A204.1 (cell line): ENCODE measurements around the gene PRDM9.
"Not testable (repeated sequence)": the region's sequence is repeated elsewhere in the genome, so short reads cannot be mapped to it uniquely, and the experiment has no call there.

Source experiments
- FAIRE-seq: peaks from 2 replicates; lab custom pipeline; 2012; peaks lifted over from hg19 to GRCh38; lab: Jason Lieb, UNC

Gene PRDM9

DNA sequence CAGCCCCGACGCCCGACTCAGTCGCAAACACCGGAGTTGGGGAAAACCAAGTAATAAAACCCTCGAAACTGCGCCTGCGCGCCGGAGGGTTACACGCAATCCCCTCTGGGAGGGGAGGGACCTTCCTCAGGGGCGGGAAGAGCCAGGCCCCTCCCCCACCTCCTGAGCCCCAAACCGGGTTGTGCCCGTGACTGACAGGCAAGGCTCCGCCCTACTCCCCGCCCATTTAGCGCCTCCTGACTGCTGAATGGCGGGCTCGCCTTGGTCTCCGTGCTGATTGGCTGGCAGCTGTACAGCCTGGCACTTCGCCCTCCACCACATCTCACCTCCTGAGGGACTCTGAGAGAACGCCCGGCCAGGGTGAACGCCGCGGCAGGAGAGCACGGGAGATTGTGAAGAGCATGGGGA lies at the start of gene PRDM9:
Gene PRDM9 (plus strand): TSS at position 332 of the 408 bp plus-strand sequence. CDS start 1,425 bp downstream, outside the sequence.
- no peak for FAIRE-seq

DNA sequence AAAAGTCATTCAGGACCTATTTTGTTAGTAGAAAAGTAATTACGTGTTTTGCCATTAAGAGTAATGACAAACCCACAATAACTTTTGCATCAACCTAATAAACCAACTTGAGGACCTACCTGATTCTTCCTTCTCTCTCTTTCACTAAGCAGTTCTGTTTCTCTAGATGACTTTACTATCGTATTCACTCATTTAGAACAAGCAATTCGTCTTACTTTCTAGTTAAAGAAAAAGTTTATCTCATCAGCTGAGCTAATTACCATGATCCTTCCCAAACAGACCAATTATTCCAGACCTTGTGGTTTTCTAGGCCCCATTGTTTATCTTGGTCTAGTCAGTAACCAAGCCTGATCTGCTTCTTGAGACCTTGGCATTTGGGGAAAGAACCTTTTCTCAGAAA lies 49.6 kb upstream of the PRDM9 start:
- no peak for FAIRE-seq

DNA sequence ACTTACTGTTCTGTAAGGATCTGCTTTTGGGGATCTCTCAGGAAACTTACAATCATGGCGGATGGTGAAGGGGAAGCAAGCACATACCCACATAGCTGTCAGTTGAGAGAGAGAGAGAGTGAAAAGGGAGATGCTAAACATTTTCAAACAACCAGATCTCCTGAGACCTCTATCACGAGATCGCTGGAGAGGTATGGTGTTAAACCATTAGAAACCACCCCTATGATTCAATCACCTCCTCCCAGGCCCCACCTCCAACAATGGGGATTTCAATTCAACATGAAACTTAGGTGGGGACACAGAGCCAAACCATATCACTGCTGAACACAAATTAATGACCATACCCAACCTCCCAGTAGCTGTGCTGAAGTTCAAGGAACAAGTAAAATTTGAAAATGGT lies 48.2 kb upstream of the PRDM9 start:
- FAIRE-seq, result no peak

DNA sequence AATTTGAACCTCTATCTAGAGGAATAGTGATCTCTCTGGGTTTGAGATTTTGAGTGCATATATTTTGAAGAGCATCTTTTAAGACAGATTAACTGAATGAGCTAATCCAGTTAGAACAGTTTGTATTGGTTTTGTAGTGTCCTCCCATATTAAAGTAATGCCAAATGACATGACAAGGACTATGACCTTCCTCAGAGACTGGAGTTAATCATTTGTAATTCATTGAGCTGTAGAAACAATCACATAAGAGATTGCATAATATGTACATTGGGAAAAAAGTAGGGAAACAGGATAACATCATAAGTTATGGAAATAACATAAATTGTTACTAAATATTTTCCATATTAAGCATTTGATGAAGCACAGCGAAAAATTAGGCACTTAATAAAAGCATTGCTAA lies 45.8 kb upstream of the PRDM9 start:
- no peak for FAIRE-seq

DNA sequence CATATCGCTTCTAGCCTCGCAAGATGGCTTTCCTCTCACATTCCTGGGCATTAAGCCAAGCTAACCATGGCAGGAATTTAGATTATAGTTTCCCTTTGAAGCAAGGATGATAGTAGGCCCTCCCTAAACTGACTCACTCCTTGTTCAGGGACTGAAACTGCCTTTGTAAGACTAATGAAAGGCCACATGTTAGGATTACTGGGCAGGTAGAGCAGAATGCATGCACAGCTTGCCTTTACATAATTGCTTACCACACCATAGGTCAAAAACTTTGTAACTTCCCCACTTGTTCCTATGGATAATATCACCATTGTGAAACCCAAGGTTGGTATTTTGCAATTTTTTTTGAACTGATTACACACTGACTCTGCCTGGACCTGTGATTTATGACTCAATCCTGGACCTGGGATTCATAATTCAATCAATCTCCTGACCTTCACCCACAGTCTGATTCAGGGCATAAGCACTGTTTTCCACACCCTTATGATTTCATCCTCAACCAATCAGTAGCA lies 41.0 kb upstream of the PRDM9 start:
- FAIRE-seq, result no peak

DNA sequence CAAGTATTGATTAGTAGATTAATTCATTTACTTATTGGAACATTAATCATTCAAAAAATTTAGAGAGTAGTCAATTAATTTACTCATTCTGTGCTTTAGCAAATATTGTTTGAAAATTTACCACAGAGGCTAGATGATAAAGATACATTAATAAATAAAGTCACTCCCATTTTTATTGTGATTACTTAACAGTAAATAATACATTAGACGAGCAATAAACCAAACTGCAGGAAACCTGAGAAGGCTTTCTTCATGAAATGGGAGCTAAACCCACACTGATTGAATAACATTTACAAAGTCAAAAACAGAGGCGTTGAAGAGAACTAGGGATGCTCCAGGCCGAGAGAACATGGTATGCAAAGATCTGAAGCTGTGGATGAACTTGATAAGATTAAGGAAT lies 38.8 kb upstream of the PRDM9 start:
- no peak for FAIRE-seq

DNA sequence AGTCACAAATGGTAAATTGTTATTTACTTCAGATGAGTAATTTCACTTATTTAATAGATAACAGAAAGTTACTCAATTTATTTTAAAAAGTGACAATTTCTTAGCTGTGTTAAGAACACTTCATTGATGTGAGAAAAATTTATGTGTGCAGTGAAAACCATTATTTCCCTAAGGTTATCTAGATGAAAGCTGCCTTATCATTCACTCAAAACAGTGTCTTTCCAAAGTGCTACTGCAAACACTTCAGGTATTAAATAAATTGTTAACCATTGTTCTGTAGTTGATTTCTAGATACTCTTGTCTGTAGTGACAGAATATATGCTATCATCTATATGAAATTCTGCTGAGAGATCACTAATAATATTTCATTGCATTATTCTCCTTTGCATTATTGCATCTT lies 33.5 kb upstream of the PRDM9 start:
- FAIRE-seq, result no peak

DNA sequence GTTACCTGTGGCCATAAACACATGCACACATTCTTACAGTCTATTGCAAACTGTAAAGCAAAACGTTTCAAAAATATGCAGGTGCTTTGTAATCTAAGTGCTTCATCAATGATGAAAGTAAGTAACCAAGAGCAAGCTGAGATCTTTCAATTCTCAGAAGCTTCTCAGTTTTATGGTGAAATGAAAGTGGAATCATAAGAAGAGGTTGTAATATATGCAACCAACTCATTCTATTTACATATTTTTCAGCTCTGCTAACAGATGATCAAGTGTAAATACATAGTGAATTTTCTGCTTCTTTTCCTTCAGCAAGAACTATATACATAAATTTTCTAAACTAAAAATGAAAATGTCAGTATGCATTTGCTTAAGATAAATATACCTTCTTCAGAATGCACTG lies 33.1 kb upstream of the PRDM9 start:
- FAIRE-seq, result no peak

DNA sequence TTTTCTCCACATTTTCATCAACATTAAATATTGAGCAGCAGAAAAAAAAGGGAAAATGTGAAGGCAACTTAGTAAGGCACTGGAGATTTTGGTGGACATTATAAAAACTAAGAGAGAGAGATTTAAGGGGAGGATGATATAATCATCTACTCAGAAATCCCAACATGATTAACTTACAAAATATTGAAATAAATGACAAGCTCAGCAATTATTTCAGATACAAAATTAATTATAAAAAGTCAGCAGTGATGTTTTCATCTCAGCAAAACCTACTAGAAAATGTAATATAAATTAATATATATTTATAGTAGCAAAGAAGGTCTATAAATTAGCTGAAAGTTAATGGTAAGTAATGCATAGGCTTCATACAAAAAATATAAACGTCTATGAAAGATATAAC lies 30.8 kb upstream of the PRDM9 start:
- FAIRE-seq, result peak; percentile 30

DNA sequence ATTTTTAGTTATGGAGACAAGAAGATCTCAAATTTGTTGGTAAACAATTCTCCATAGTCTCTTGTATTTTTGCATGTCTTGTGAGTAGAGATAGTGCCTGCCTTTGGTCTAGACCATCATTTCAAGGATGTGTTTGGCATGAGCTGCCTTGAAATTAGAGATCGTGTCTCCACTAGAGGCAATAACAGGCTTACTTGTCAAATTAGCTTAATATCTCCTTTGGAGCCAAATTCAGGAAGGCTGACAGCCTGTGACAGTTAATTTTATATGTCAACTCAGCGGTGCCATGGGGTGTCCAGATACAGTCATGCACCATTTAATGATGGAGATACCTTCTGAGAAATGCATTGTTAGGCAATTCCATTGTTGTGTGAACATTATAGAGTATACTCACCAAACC lies 24.8 kb upstream of the PRDM9 start:
- FAIRE-seq, result no peak

DNA sequence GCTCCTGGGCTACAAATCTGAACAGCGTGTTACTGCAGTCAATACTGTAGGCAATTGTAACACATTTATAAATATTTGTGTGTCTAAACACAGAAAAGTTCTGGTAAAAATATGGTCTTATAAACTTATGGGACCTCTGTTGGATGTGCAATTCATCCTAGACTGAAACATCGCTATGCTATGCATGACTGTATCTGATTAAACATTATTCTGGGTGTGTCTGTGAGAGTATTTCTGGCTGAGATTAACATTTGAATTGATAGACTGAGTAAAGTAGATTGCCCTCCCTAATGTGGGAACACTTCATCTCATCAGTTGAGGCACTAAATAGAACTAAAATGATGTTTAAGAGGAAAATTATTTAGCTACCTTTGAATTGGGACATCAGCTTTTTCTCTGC lies 24.3 kb upstream of the PRDM9 start:
- no peak for FAIRE-seq

DNA sequence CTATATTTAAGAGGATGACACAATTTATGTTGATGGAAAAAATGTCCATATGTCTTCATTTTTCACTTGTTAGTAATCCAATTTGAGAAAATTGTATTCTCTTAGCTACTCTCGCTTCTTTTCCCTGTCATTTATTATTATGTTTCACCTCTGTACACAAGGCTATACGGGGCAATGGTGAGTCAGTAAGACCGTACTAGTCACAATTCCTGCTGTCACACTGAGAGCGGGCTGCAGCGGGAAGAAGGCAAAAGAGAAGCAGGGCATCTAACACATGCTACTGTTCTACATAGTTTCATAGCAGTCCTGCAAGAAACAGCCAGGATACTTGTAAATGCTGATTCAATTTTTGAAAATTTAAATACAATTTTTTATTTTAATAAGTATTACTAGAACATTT lies 23.3 kb upstream of the PRDM9 start:
- FAIRE-seq, result no peak

DNA sequence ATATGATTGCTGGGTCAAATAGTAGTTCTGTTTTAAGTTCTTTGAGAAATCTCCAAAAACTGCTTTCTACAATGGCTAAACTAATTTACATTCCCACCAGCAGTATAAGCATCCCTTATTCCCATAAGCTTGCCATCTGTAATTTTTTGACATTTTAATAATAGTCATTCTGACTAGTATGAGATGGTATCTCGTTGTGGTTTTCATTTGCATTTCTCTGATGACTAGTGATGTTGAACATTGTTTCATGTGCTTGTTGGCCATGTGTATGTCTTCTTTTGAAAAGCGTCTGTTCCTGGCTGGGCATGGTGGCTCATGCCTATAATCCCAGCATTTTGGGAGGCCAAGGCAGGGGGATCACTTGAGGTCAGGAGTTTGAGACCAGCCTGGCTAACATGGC lies 21.2 kb upstream of the PRDM9 start:
- FAIRE-seq, result not testable (repeated sequence)

DNA sequence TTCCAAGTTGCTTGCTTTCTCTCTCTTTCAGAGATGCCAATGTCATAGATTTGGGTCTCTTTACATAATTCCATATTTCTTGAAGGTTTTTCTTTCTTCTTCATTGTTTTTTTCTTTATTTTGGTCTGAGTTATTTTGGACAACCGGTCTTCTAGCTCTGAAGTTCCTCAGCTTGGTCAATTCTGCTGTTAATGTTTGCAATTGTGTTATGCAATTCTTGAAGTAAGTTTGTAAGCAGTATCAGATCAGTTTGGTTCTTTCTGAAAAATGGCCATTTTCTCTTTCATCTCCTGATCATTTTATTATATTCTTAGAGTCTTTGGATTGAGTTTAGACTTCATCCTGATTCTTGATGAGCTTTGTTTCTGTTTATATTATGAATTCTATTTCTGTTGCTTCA lies 16.4 kb upstream of the PRDM9 start:
- FAIRE-seq, result no peak

DNA sequence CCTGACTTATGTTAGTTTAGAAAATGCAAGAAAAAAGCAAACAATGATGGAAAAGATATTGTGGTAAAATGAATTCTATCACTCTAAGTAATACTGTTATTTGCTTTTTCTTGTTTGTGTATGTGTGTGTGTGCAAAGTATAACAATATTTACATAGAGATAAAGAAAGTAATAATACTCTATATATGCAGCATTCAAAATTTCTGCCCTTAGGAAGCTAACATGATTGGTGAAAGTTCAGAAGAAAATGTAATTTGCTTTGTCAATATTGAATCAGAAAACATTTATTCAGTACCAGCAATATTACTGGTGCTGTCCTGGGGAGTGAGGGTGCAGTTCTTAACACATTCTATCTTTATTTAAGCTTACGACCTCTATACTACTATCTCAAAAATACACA lies 12.9 kb upstream of the PRDM9 start:
- FAIRE-seq, result no peak

DNA sequence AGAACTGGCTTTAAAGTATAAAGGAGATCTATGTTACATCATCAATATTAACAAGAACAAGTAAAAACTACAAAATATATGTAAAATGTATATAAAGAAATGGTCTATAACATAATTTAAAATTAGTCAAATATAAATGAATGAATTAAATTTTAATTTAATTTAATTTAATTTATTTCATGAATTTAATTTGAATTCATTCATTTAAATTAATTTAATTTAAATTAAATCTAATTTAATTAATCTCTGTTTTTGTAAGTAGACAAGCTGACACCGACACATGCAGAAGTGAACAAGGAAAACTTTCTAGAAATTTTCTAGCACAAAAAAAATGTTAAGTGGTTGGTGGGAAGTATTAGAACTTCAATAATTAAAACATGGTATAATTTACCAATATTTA lies 10.8 kb upstream of the PRDM9 start:
- peak; percentile 96 for FAIRE-seq

DNA sequence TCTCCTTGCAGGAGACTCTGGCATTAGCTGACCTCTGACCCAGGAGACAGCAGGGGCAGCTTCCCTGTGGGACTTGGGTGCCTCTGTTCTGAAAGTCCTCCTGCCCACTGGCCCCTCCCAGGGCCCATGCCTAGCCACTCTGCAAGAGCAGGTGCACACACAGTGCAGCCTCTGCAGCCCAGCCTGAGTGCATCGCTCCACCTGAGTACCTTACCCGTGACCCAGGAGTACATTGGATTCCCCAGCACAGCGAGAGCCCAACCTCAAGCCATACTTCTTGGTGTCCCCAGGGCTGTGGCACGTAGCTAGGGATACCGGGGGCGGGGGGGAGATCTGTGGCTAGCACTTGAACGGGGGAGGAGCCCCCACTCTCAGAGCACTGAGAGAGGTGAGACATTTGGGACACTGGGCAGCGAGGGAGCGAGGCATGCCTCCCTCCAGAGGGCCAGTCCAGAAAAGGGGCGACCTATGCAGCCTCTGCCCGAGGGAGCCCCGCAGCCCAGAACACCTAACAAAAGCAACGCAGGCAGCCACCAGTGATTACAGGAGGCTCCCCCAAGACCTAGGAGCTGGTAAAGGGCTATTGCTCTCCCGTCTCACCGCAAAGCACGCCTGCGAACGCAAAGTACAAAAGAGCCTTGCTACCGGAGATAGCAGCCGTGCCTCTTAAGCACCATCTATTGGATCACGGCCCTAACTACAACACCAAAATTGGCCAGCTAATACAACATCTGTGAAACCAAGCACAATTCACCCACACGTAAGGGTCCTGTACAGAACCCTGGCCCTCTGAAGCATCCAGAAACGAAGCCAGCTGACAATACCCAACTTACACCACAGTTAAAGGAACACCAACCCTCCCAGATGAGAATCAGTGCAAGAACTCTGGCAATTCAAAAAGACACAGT lies 826 bp upstream of the PRDM9 start:
- FAIRE-seq, result no peak

DNA sequence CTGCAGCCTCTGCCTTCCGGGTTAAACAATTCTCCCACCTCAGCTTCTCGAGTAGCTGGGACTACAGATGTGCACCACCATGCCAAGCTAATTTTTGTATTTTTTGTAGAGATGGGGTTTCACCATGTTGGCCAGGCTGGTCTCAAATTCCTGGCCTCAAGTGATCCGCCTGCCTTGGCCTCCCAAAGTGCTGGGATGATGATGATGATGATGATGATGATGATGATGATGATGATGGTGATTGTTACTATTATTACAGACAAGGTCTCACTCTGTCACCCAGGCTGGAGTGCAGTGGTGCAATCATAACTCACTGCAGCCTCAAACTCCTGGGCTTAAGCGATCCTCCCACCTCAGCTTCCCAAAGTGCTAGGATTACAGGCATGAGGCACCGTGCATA lies 3.0 kb downstream of the PRDM9 start:
- FAIRE-seq, result not testable (repeated sequence)

DNA sequence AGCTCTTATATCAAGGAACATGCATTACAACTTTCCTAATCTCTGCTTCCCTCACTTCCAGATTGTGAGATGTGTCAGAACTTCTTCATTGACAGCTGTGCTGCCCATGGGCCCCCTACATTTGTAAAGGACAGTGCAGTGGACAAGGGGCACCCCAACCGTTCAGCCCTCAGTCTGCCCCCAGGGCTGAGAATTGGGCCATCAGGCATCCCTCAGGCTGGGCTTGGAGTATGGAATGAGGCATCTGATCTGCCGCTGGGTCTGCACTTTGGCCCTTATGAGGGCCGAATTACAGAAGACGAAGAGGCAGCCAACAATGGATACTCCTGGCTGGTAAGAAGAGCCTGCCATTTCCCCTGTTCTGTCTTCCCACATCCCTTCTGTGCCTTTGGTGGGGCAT lies 15.1 kb downstream of the PRDM9 start:
- no peak for FAIRE-seq

DNA sequence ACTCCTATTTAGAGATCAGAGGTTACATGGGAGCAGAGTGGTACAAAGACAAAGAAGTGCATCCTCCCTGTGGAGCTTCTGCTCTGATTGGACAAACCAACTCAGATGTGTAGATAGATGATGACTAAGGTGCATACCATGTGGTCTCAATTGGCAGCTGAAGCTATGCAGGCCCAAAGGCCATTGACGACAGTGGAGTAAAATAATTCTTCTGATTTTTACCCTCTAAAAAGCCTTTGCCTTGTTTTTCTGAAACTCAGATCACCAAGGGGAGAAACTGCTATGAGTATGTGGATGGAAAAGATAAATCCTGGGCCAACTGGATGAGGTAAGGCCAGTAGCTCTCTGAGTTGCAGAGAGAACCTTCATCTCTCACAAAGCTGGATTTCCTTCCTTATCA lies 15.6 kb downstream of the PRDM9 start:
- FAIRE-seq, result no peak

DNA sequence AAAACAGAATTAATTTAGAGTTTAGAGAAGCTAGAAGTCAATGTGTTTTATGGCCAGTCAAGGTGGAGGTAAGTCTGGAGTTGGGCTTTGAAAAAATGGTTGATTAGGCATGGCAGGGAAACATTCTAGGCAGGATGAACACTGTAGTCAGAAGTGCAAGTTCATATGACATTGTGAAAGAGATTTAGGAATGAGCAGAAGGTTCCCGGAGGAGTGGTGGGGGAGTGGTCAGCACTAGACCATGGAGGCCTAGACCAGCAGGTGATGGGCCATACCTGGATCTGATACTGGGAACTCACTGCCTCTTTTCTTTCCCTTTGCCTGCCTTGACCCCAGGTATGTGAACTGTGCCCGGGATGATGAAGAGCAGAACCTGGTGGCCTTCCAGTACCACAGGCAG lies 16.6 kb downstream of the PRDM9 start:
- no peak for FAIRE-seq

DNA sequence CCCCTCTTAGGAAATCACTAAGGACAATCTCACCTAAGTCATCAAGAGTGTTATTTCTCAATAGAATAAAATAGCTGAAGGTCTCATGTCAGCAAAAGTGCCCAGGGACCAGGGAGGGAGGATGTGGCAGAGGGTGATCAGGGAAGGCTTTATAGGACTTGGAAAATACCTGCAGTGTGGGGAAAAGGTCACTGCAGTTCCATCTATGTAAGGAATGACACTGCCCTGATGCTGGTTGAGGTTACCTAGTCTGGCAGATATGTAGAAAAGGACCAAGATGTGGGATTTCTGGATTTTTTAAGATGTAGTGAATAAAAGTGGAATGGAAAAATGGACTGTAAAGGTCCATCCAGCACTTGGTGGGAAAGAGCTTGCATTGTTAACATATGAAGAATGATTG lies 18.3 kb downstream of the PRDM9 start:
- FAIRE-seq, result no peak

DNA sequence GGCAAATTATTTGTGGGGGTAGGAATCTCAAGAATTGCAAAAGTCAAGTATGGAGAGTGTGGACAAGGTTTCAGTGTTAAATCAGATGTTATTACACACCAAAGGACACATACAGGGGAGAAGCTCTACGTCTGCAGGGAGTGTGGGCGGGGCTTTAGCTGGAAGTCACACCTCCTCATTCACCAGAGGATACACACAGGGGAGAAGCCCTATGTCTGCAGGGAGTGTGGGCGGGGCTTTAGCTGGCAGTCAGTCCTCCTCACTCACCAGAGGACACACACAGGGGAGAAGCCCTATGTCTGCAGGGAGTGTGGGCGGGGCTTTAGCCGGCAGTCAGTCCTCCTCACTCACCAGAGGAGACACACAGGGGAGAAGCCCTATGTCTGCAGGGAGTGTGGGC lies 19.2 kb downstream of the PRDM9 start:
- not testable (repeated sequence) for FAIRE-seq

DNA sequence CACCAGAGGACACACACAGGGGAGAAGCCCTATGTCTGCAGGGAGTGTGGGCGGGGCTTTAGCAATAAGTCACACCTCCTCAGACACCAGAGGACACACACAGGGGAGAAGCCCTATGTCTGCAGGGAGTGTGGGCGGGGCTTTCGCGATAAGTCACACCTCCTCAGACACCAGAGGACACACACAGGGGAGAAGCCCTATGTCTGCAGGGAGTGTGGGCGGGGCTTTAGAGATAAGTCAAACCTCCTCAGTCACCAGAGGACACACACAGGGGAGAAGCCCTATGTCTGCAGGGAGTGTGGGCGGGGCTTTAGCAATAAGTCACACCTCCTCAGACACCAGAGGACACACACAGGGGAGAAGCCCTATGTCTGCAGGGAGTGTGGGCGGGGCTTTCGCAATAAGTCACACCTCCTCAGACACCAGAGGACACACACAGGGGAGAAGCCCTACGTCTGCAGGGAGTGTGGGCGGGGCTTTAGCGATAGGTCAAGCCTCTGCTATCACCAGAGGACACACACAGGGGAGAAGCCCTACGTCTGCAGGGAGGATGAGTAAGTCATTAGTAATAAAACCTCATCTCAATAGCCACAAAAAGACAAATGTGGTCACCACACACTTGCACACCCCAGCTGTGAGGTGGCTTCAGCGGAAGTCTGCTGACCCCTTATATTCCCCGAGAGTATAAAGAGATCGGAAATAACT lies 20.0 kb downstream of the PRDM9 start:
- FAIRE-seq, result not testable (repeated sequence)
